ENCODE results near the gene PTPRQ.

Gene PTPRQ

DNA sequence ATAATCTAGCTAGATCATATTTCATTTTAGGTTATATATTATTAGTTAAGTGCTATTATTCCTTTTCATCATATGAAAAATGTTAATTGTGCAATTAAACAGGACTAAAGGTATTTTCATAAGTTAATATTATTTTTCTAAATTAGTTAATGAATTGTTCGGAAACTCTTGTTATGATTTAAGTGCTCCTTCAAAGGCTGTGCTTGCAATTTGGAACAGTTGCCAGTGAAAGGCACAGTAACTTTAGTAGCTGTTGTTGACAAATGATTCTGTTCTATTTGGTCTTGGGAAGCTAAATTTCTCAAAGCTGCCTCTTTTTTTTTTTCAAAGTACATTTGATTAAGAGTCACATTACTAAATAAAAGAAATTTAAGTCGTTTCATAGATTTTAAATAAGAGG is 40.7 kb downstream of the PTPRQ start:
- TF ChIP-seq EZH2 (optimal IDR thresholded peaks at IDR 0.05; ENCODE audit: low read depth, low read length) (no peak), EZH2phosphoT487 (IDR thresholded peaks at IDR 0.05; ENCODE audit: low read length) (no peak)
- TF ChIP-seq, protein P1, sequence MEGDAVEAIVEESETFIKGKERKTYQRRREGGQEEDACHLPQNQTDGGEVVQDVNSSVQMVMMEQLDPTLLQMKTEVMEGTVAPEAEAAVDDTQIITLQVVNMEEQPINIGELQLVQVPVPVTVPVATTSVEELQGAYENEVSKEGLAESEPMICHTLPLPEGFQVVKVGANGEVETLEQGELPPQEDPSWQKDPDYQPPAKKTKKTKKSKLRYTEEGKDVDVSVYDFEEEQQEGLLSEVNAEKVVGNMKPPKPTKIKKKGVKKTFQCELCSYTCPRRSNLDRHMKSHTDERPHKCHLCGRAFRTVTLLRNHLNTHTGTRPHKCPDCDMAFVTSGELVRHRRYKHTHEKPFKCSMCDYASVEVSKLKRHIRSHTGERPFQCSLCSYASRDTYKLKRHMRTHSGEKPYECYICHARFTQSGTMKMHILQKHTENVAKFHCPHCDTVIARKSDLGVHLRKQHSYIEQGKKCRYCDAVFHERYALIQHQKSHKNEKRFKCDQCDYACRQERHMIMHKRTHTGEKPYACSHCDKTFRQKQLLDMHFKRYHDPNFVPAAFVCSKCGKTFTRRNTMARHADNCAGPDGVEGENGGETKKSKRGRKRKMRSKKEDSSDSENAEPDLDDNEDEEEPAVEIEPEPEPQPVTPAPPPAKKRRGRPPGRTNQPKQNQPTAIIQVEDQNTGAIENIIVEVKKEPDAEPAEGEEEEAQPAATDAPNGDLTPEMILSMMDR (IDR thresholded peaks at IDR 0.05; ENCODE audit: low read length): no peak

DNA sequence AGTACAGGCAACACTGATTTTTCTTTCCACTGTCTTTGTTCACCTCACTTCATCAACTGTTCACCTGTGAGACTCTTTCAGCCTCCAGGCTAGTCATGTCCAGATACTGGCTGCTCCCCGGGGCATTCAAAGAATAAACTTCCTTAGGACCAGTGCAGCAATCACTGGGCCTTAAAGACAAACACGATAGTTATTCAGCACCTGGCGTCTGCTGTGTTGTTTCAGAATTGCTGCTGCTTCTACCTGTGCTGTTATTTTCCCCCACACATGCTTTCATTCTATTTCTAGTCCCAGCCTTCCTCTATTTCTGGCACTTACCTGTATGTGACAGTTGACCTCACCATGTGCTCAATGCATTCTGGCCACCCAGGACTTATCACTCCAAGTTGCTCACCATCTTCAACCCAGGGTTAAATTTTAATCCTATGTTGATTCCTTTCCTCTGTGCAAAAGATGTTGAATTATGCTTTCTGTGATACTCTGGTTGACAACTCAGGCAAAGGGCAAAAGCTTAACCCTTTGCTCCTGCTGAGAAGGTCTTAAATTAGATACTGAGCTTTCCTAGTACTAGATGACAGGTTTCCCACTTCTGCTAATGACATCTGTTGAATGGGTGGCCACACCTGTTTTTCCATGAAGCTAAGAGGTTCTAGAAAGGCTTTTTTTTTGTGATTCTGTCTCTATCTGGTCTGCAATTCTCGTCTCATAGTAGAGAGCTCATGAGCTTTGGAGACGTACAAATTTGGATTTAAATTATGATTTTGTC is 41.4 kb downstream of the PTPRQ start:
- Histone ChIP-seq H3K27me3 (replicated peaks; ENCODE audit: insufficient read depth, low read length) (no peaks in the 10 kb centered on the region), H4K20me1 (ENCODE audit: insufficient read depth, low read length) (no peaks in the 10 kb centered on the region), H2AFZ (ENCODE audit: low read length) (peak overlapping the region; percentile 52), H3K4me1 (ENCODE audit: low read length) (peaks cover 31% of the 10 kb centered on the region), H3K36me3 (replicated peaks; ENCODE audit: insufficient read depth, low read length) (no peaks in the 10 kb centered on the region), H3K9ac (ENCODE audit: low read length) (peak overlapping the region; percentile 38; the same call in 1 of the 2 replicates), H3K27ac (ENCODE audit: low read length) (peak overlapping the region; percentile 85), H3K4me2 (ENCODE audit: low read depth, low read length) (peak overlapping the region; percentile 54), H3K9me3 (replicated peaks; ENCODE audit: insufficient read depth, low read length) (no peaks in the 10 kb centered on the region), H3F3A (ENCODE audit: insufficient read depth, low read length) (peaks cover 19% of the 10 kb centered on the region), H3K9me2 (replicated peaks; ENCODE audit: insufficient read depth, low read length) (no peaks in the 10 kb centered on the region), H3K79me2 (ENCODE audit: low read length) (no peaks in the 10 kb centered on the region), H3K4me3 (ENCODE audit: low read length) (peak overlapping the region; percentile 23; the same call in 1 of the 2 replicates)
- DNase-seq: peak; percentile 79
- no peak for TF ChIP-seq EZH2 (optimal IDR thresholded peaks at IDR 0.05; ENCODE audit: low read depth, low read length)
- no peak for TF ChIP-seq EZH2phosphoT487 (IDR thresholded peaks at IDR 0.05; ENCODE audit: low read length)
- TF ChIP-seq, protein P1 (IDR thresholded peaks at IDR 0.05; ENCODE audit: low read length): no peak

More for the DNA sequence above, 40.7 kb downstream of the PTPRQ start:
- Histone ChIP-seq H3K9me3 (replicated peaks; ENCODE audit: insufficient read depth, low read length) (no peaks in the 10 kb centered on the region), H3K9me2 (replicated peaks; ENCODE audit: insufficient read depth, low read length) (no peaks in the 10 kb centered on the region), H3K27me3 (replicated peaks; ENCODE audit: insufficient read depth, low read length) (no peaks in the 10 kb centered on the region), H3K4me2 (ENCODE audit: low read depth, low read length) (peak overlapping the region; percentile 54), H3K27ac (ENCODE audit: low read length) (peak overlapping the region; percentile 85), H3K79me2 (ENCODE audit: low read length) (no peaks in the 10 kb centered on the region), H2AFZ (ENCODE audit: low read length) (peak overlapping the region; percentile 52), H3F3A (ENCODE audit: insufficient read depth, low read length) (peaks cover 19% of the 10 kb centered on the region), H3K9ac (ENCODE audit: low read length) (peak overlapping the region; percentile 38; the same call in 1 of the 2 replicates), H3K36me3 (replicated peaks; ENCODE audit: insufficient read depth, low read length) (no peaks in the 10 kb centered on the region), H4K20me1 (ENCODE audit: insufficient read depth, low read length) (no peaks in the 10 kb centered on the region), H3K4me3 (ENCODE audit: low read length) (peak overlapping the region; percentile 23; the same call in 1 of the 2 replicates), H3K4me1 (ENCODE audit: low read length) (peaks cover 31% of the 10 kb centered on the region)
- no peak for DNase-seq

DNA sequence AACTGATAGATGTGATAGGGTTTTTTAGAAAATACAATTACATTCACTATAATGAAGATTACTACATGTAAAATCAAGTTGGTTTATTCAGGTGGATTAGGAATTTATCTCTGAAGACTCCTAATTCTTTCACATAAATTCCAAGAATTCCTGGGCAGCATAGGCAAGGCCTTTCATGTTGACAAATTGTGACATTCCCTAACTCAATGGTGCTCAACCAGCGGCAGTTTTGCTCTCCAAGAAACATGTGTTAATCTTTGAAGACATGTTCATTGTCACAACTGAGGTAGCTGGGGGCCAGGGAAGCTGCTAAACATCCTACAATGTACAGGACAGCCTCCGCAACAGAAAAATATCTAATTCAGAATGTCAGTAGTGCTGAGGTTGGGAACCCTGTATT is 46.3 kb downstream of the PTPRQ start:
- H3K79me2 ChIP-seq (ENCODE audit: low read length): no peaks in the 10 kb centered on the region
- H3K4me1 ChIP-seq (ENCODE audit: low read length): peaks cover 23% of the 10 kb centered on the region
- no peaks in the 10 kb centered on the region for H4K20me1 ChIP-seq (ENCODE audit: insufficient read depth, low read length)
- no peaks in the 10 kb centered on the region for H3K9me3 ChIP-seq (replicated peaks; ENCODE audit: insufficient read depth, low read length)
- no peak overlapping the region for H3K4me2 ChIP-seq (ENCODE audit: low read depth, low read length)
- TF ChIP-seq, protein P1 (IDR thresholded peaks at IDR 0.05; ENCODE audit: low read length): no peak
- TF ChIP-seq EZH2 (optimal IDR thresholded peaks at IDR 0.05; ENCODE audit: low read depth, low read length): no peak
- TF ChIP-seq EZH2phosphoT487 (IDR thresholded peaks at IDR 0.05; ENCODE audit: low read length): no peak
- H3K4me3 ChIP-seq (ENCODE audit: low read length): no peak overlapping the region
- H3K27ac ChIP-seq (ENCODE audit: low read length): no peak overlapping the region
- no peak overlapping the region for H3K9ac ChIP-seq (ENCODE audit: low read length)
- H3K27me3 ChIP-seq (replicated peaks; ENCODE audit: insufficient read depth, low read length): no peaks in the 10 kb centered on the region
- DNase-seq: no peak
- peaks cover 9% of the 10 kb centered on the region; the same call in 1 of the 2 replicates for H3F3A ChIP-seq (ENCODE audit: insufficient read depth, low read length)
- H3K9me2 ChIP-seq (replicated peaks; ENCODE audit: insufficient read depth, low read length): no peaks in the 10 kb centered on the region
- H3K36me3 ChIP-seq (replicated peaks; ENCODE audit: insufficient read depth, low read length): no peaks in the 10 kb centered on the region
- no peak overlapping the region for H2AFZ ChIP-seq (ENCODE audit: low read length)

All from MM.1S (cell line).